DND-41 (cell line): ENCODE measurements around the gene TEX19.

ENCODE experiments used
- CTCF ChIP-seq: IDR thresholded peaks from 2 replicates; pipeline ENCODE4 v1.5.1; 2012; ENCODE audit warnings: borderline replicate concordance, low read length, moderate library complexity, mild to moderate bottlenecking; ENCODE audit not compliant: poor library complexity, severe bottlenecking; ENCODE audit errors: extremely low read depth
- EZH2 ChIP-seq: IDR thresholded peaks from 3 replicates; pipeline ENCODE4 v1.6.1; 2012; ENCODE audit warnings: borderline replicate concordance, low read depth, mild to moderate bottlenecking, moderate library complexity, low read length, inconsistent platforms; ENCODE audit not compliant: severe bottlenecking

DNA sequence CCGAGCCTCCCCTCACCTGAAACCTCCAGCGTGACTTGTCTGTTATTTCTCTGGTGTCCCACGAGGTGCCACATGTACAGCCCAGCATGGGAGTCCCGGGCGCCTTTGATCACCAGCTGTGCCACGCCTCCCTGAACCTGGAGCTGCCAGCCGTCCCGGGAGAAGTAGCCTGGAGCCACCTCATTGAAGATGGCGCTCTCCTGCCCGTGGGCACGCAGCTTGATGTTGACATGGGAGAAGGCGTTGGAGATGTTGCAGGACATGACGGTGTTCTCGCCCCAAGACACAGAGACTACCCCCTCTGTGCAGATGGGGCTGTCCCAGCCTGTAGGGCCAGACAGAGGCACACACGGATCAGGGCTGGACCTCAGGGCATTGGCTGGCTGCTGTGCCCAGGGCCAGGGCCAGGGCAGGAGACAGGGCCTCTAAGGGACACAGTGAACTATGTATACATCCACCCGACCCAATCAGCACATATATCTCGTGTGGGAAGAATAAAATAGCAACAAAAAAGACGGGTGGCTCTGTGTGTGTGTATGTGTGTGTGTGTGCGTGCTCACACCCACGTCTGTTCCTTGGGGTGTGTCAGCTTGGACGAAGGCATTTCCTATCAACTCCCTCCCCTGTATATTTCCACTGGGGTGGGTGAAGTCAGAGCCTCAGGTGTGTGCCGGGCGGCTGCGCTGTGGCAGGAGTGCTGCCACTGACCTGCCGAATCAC, 34.3 kb upstream of the TEX19 start:
- no peak for TF ChIP-seq EZH2
- TF ChIP-seq CTCF, result no peak
